ENCODE results near the gene TMEM156.

DNA sequence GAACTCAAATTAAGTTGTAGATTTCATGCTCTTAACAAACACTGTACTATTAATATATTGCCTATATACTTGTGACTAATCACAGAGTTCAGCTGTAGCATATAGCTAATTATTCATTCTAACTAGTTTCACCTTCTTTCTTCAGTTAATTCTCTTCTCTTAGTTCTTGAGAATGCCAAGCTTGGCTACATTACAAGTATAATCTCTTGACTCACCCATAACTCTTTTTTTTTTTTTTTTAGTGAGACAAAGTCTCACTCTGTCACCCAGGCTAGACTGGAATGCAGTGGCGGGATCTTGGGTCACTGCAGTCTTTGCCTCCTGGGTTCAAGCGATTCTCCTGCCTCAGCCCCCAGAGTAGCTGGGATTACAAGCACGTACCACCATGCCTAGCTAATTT is 35.2 kb upstream of the TMEM156 start:
- TF ChIP-seq, protein P1, sequence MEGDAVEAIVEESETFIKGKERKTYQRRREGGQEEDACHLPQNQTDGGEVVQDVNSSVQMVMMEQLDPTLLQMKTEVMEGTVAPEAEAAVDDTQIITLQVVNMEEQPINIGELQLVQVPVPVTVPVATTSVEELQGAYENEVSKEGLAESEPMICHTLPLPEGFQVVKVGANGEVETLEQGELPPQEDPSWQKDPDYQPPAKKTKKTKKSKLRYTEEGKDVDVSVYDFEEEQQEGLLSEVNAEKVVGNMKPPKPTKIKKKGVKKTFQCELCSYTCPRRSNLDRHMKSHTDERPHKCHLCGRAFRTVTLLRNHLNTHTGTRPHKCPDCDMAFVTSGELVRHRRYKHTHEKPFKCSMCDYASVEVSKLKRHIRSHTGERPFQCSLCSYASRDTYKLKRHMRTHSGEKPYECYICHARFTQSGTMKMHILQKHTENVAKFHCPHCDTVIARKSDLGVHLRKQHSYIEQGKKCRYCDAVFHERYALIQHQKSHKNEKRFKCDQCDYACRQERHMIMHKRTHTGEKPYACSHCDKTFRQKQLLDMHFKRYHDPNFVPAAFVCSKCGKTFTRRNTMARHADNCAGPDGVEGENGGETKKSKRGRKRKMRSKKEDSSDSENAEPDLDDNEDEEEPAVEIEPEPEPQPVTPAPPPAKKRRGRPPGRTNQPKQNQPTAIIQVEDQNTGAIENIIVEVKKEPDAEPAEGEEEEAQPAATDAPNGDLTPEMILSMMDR (IDR thresholded peaks at IDR 0.05): no peak
- TF ChIP-seq POLR2A (IDR thresholded peaks at IDR 0.05): no peak

Data from upper lobe of left lung (tissue), 4 donors.